ENCODE data around the gene CHRNA3.

Gene CHRNA3

DNA sequence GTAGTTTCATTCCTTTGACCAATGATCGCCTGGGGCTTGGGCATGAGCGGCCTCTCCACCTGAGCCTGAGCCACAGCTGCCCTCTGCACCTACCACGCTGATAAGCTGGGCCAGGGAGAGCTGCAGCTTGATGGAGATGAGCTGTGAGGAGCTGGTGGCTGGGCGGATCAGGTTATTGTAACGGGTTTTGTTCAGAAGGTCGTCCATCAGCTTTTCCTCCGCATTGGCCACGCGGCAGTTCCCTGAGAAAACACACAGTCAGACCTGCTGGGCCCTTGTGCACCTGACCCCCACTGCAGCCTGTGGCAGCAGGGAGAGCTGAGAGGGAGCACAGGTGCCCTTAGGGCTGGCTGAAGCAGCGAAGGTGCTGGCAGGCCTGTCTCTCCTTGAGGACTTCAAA is 14.6 kb upstream of the CHRNA3 start:
- no peak for DNase-seq

DNA sequence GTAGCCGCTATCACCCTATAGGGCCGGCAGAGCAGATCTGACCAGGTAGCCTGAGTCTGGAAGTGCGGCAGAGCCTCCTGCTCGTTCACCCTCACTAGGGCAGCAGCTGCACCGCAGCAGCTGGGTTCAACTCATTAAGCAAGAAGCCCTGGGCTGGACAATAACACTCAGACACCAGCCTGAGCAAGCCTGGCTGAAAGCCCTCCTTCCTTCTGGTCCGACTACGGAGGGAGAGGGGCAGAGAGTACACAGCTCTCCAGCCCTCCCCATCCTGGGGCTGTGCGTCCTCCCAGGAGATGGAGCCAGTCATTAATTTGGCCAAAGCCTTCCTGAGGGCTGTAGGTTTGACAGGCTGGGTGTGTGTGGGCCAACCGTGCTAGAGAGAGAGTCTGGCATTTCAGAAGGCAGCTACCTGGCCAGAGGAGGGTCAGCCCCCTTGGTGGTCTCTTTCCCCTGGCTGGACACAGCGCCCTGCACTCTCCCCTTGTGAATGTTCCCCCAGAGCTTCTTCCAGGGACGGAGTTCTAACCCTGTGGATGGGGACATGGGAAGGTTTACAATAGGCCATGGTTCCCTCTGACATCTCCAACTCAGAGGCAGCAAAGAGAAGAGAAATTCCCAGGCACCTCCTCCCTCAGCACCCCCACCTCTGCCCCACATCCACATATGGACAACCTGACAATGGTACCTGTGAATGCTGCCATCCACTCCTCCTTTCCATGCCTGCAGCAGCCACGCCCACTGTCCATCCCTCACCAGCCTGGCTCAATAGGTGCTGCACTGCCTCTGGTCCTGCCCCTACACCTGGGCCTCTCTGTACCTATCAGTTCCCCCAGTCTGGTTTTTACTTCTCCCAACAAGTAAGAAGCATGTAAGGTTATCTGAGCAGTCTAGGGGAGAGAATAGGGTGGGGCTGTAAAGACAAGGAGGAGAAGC is 13.7 kb upstream of the CHRNA3 start:
- no peak for DNase-seq

DNA sequence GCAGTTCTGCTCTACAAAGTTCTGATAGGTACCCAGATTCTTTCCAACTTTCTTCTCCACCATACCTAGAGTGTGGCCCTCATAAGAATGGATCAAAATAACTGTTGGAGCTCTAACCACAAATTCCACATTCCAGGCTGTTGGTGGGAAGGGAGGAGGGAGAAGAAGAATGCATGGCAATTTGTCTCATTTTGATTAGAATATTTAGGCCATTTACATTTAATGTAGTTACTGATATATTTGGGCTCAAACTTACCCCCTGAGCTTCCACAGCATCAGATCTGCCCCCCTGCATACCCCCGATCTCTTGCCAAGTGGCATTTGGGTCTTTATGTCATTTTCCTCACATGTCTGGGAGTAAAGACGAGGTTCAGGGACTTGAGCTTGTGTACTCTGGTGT is 12.6 kb upstream of the CHRNA3 start:
- no peak for DNase-seq

DNA sequence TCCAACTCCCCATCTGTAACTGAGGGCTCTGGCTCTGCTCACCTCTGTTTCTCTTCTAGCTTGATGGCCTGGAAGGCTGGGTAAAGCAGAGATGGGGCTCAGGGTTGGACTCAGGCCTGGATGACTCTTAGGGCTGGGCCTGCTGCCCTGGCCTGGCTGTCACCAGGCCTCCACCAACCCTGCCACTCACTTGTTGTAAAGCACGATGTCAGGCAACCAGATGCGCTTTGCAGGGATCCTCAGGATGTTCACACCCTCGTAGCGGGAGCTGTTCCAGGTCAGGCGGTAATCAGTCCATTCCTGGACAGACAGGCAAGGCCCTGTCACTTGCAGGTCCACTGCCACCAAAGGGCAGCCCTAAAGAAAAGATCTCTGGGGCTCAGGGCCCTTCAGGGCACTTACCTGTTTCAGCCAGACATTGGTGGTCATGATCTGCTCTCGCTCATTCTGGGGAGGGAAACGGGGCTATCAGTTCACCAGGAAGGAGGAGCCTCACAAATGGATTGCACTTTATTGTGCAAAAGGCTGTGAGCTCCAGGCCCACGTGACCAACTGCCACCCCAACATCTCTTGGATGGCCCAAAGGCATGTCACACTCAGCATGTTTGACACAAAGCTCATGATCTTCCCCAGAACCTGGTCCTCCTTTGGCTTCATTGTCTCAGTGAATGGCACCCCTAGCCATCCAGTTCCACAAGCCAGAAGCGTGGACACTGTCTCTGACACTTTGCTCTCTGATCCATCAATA is 10.3 kb upstream of the CHRNA3 start:
- DNase-seq = no peak

DNA sequence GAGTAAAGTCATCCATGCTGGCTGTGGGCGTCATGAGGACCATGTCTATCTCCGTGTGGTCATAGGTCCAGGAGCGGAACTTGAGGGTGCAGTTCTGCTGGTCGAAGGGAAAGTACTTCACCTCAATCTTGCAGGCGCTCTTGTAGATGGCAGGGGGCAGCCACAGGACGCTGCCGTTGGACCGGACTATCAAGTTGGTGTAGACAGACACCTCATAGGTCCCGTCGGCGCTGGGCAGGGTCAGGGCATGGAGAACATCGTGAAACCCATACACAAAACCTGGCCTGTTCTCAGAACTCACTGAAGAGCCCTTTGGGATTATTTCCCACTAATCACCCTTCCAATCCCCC is 8.9 kb upstream of the CHRNA3 start:
- DNase-seq = no peak

DNA sequence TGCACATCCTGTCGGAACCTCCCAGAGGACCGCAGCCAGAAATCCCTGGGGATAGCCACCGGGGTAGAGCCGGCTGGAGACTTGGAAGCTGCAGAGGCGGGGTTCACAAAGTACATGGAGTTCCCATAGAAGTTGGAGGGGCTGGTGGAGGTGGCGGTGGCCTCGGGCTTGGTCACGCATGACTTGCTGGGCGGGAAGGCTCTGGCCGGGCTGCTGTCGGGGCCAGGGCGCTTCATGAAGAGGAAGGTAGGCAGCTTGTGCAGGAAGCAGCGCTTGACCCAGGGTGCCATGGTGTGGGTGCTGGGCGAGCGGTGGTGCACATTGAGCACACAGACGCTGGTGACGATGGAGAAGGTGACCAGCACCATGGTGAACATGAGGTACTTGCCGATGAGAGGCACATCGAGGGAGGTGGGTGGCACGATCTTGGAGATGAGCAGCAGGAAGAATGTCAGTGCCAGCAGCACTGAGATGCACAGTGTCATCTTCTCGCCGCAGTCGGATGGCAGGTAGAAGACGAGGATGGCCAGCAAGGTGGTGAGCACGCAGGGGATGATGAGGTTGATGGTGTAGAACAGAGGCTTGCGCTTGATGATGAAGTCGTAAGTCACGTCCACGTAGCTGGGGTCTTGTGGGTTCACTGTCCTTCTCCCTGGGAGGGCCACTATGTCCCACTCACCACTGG is 8.4 kb upstream of the CHRNA3 start:
- DNase-seq = no peak

DNA sequence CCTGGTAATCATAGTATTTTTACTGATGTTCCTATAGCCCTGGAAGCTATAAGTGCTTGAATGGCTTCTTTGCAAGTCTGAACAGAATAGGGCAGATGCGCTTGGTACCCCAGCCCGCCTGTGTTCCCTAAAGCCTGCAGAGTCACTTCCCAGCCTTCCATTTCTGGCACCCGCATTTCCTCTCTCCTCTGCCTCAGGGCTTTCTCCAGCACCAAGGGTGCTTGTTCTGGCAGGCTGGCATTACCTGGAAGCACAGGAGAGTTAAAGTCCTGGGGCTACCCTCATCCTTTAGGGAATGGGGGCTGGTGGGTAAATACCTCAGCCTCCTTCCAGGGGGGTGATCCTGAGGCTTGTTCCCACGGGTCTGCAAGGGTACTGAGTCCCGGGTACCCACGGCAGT is 7.4 kb upstream of the CHRNA3 start:
- DNase-seq = no peak

DNA sequence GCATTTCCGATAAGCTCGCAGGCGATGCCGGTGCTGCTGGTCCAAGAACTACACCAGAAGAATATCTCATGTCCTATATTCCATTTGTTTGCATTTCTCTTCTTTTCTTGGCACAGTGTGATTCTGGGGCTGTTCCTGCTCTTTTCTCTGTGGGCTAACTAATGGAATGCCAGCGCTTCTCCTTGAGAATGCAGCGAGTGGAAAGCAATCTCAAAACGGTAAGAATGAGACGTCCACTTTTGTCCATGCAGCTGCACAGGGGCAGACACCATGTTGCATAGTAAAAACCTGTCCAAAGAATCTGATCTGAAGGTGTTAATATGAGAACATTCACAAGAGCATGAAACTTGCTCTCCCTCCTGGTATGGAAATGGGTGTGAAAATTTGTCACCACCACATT is 6.6 kb upstream of the CHRNA3 start:
- DNase-seq = no peak

DNA sequence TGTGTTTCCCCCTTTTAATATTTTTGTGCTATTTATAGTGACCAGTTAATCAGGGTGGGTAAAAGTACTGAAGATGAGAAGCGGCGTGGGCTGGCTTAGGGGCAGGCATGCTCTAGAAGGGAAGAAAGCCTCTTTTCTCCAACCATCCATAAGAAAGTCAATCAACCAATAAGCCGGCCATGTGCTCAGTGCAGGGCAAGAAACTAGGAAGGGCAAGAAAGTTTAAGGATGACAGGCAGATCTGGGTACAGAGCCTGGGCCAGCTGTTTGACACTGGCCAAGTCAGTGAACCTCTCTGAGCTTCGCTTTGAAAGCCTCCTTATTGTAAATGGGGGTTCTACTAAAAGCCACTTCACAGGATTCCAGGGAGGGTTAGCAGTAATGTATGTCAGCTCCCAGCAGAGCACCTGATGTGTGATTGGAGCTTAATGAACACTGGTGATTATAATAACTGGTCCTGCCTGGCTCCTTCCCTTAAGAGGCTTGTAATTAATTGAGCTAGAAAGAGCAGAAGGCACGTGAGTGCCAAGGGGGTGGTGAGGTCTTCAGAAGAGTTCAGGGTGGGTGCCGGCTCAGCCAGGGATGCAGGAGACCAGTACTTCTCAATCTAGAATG is 5.7 kb upstream of the CHRNA3 start:
- no peak for DNase-seq

DNA sequence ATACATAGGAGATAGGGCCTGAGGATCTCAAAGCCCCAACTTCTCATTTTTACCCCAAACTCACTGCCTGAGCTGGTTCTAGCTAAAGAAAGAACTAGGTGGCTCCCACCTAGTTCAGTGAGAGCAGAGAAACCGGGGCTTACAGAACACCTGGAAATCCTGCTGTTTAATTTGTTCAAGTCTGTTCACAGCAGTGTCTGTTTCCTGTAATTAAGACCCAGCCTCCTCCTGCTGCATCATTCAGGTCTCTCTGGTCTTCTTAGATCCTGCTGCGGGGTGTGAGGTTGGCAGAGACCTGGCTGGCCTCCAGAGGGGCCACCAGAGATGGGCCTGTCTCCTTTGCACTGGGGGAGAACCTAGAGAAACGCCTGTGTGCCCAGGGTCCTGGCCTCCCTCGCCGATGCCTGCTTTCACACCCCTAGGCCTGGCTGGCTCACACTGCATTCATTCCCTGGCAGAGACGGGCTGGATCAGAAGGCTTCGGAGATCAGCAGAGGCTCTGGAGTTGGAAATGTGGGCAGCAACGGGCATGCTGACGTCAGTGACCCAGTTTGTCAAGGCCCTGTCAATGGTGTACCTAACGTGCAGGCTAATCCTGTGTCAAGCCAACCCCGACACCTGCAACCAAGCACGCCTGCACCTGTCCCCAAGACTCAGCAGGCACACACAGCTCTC is 4.9 kb upstream of the CHRNA3 start:
- DNase-seq = no peak

DNA sequence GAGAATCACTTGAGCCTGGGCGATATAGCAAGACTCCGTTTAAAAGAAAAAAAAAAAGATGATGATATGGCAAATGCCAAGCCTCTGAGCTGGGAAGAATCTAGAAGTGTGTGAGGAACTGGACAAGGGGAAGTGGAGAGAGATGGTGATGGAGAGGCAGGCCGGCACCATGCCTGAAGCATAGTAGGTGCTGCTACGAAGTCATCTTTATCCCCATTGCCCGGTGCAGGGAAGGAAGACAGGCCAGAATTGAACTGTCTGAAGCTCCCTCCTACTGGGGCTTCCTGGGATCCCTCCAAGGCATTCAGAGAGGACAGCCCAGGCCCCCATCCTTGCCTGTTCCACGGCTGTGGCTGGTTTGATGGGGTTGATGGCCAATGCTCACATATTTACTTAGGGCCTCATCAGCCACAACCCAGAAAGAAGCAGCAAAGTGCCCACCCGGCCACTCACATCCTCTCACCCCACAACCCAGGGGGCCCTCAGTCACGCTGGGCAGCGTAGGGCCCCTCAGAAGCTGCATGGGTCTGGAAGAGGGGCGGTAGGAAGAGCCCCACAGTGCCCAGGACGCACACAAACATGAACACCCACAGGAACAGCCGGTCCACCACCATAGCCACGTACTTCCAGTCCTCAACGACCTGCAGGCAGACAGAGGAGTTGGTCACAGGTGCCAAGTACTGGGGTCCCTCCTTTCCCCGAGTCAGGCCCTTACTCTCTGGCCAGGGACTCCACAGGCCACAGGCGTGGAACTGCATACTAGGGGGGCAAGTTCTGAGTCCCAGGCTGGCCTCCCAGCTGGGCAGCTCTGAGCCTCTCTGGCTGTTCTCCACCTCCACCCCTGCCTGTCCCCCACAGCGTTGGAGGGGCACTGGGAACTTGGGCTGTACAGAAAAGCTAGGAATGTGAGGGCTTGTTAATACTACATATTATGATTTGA is 4.1 kb upstream of the CHRNA3 start:
- no peak for DNase-seq

DNA sequence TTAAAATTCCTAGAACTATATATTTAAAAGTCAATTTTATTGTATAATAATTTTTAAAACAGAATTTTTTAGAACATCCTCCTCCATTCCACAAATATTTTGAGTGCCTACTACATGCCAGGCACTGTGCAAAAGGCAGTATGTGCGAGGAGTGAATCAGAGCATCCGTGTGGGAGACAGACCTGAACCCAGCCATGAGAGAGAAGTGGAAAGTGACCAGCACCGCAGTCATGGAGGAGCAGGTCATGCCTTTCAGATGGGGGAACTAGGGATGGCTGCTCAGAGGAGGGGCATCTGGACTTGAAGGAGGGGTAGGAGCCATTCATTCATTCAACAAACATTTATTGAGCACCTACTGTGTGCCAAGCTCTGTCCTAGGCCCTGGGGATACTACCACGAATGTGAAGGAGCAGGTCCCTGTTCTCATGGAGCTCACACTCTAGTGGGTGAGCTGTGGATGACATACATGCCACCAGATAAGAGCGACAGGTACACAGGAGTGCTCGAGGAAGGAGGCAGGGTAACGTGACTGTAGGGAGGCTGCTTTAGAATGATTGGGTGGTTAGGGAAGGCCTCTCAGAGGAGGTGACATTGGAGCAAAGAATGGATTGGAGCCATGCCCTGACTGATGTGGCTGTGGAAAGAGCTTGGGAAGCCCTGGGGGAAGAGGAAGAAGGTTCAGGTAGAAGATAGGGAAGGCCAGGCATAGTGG is 3.1 kb upstream of the CHRNA3 start:
- no peak for DNase-seq

DNA sequence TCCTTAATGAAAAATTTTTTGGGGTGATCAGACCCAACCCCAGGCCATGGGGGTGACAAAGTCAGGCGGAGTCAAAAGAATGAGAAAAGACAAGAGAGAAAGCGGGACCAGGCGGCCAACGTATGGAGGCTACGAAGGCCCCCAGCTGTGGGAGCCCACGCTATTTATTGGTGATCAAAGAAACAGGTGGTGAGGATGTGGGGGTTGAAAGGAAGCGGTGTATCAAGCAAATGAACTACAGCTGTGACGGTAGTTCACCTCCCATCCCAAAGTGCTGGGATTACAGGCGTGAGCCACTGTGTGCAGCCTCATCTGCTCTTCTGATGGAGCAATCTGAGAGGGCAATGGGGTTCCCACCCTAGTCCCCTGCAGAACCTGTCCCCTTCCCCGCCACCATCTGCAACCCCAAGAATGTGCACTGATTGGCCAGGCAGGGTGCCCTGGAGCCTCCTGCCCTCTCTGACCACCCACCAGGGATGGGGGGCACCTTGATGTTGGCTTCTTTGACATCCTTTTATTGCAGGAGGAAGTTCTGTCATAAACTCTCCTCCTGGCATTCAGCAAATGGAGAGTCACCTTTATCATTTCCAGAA is 1.1 kb upstream of the CHRNA3 start:
- DNase-seq = no peak

DNA sequence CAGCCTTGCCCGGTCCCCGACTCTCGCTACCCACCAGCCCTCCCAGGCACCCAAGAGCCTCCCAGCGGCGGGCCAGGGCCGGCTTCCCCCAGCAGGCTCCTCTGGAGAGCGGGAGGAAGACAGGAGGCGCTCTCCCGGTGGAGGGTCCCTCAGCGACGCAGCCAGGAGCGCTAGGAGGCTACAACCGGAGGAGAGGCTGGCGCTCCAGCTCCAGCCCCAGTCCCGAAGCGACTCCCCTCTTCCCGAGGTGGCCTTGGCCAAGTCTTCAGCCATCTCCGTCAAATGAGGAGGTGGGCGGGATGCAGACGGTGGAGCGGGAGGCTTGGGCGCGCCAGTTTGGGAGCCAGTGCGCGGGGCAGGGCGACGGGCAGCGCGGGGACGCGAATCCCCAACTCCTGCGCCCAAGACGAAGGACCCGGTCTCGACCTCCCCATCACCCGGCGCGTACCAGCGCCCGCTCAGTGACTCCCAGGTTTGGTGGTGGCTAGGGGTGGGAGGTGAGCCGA is 722 bp downstream of the CHRNA3 start:
- DNase-seq = no peak

DNA sequence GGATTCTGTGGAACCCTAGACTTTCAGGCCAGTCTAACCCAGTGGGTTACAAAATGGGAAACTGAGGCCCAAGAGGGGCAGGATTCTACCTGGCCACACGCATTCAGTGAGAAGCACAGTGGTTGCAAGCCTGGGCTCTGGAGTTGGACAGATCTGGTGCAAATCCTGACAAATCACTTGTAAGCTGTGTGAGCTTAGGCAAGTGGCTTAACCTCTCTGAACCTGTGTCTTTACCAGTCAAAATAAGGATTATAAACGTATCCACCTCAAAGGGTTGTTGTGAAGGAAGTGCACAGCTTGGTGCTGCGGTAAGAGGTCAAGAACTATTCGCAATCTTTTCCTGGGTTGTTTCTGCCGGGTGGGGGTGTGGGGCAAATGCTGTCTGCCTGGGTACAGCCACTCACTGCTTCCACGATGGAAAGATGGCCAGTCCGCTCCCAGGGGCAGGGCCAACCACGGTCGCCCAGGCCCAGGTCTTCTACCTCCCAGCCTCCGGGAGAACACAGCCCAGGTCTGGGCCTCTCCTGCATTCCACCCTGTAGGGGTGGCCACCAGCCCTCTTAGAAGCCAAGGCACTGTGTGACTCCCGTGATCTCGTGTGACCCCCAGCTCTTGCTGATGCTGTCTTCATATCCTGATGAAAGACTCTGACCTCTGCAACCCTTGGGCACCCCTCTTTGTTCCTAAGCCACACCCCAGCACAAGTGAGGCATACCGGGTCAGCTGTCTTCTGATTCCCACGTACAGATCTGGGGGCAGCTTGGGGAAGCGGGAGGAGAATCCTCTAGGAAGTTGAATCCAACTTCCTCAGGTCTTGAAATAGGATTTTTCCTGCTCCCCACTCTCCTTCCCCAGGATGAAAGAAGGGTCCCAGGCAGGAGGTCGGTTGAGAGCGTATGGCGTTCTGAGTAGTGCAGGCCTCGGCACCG is 1.5 kb downstream of the CHRNA3 start:
- DNase-seq = no peak

DNA sequence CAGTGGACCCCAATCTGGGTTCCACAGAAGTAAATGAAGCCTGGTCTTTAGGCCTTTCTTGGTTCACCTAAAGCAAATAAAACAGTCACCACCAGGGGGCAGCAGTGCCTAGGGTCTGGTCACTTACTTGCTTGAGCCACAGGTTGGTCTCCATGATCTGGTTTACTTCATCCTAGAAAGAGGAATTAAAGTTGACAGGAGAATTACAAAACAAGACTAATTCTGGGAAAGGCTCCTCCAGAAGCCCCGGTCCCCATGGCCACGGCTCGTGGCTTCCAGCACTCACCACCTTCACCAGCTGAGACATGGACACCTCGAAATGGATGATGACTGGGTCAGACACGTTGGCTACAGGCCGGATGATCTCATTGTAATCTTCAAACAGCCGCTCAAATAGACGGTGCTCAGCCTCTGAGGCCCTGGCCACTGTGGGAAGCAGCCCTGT is 2.3 kb downstream of the CHRNA3 start:
- DNase-seq = peak; percentile 58 to 99

DNA sequence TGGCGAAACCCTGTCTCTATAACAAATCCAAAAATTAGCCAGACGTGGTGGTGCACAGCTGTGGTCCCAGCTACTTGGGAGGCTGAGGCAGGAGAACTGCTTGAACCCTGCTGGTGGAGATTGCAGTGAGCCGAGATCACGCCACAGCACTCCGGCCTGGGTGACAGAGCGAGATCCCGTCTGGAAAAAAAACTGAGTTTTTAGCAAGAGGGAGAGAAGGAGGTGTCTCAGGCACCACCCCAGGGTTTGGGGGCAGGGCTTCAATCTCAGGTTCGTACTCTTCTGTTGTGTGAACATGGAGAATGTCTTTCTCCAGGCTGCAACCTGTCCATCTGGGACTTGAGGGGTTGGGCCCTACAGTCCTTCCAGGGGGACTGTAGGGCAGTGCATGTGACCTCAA is 2.7 kb downstream of the CHRNA3 start:
- DNase-seq = no peak

DNA sequence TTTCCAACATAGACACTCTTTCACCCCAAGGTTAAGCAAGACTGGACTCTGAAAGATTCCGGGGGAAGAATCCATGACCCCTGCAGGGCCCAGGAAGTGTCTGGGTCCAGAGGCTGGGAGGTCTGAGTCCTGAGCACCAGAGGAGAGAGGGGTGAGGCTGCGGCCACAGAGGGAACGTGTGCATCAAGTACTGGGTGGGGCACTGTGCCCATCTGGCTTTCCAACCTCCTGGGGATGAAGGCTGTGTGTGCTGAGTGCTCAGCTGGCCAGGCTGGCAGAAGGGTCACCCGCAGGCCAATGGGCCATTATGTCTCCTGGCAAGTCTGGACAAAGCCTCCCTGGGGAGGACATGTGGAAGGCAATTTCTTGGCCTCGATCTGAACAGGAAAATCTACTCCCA is 3.3 kb downstream of the CHRNA3 start:
- no peak for DNase-seq

DNA sequence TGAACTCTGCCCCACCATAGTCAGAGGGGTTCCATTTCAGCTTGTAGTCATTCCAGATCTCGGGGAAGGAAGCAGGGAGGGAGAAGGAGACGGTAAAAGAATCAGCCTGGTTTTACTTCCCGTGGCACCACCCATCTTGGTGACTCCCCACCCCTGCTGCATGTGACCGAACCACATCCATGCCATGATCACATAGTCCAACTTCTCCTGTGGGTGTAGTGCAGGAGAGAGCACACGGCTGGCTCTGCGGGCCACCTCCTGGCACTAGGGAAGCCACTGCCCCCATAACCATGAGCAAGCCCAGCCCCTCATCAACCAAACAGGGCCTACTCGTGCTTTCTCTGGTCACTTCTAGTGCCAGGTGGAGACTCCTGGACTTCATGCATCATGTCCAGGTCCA is 3.7 kb downstream of the CHRNA3 start:
- peak; percentile 34 to 57 for DNase-seq

All from inflammatory macrophage treated with lipopolysaccharide for 1 hour (primary cell).